H7 (cell line): Measurements from ENCODE around the gene THAP5. TPM values are rescaled to one million over a fixed set of nuclear protein-coding genes. Genes with fewer than 3 reads are reported as not detected.
"Not testable (repeated sequence)": the region's sequence is repeated elsewhere in the genome, so short reads cannot be mapped to it uniquely, and the experiment has no call there.

Experiments used
- DNase-seq: peaks from one replicate; pipeline ENCODE4 v3.0.0; 2012
- H3K27me3 ChIP-seq: 2 replicates; pipeline ENCODE4 v1.6.0; 2011; ENCODE audit warnings: mild to moderate bottlenecking, low read length; ENCODE audit not compliant: control insufficient read depth, insufficient read depth
- H3K36me3 ChIP-seq: replicated peaks from 2 replicates; pipeline ENCODE4 v1.5.1; 2011; ENCODE audit warnings: low read length; ENCODE audit not compliant: control insufficient read depth, insufficient read depth
- H3K4me3 ChIP-seq: 2 replicates; pipeline ENCODE4 v1.5.1; 2011; ENCODE audit warnings: low read depth, mild to moderate bottlenecking, control low read depth, low read length, moderate library complexity; ENCODE audit not compliant: insufficient read depth
- total RNA-seq: library from RNA; depleted of rRNA; stranded (reverse); fragments of >200 nt; shearing (Covaris generic); gene quantifications from 2 replicates; pipeline ENCODE4 v1.2.3, GENCODE V29; 2014

The THAP5 gene
- total RNA-seq, 1 experiment from 2014 or later = 11.9 TPM

DNA sequence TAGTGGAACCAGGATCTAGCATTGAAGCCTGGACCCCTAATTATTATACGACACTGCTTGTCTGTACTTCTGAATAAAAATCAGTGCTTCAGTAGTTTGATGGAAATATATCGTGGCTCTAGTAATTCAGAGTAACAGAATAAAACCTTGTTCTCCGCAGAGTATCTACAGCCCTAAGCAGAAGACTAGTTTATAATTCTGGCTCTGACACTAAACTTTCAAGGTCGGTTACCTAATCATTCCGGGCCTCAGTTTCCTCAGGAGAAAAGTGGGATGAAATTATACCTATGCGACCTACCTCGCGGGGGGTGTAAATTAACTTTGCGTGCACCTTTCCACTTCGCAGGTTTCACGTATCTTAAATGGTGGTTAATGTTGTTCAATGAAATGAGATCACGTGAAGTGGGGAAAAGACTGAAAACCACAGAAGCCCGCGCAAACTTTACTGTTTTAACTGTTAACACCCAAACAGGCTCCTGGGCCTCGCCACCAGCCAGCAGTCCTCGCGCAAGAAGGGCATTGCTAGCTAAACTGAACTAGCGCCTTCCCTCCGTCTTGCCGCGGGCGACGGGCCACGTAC lies 615 bp downstream of the THAP5 start:
- Histone ChIP-seq H3K4me3 (peak overlapping the region; percentile 93), H3K27me3 (no peaks in the 10 kb centered on the region), H3K36me3 (no peaks in the 10 kb centered on the region; the same call in none of the 2 replicates)
- no peak for DNase-seq

- H3K36me3 ChIP-seq = no peaks in the 10 kb centered on the region; the same call in 1 of the 2 replicates
- DNase-seq = no peak
- H3K27me3 ChIP-seq = no peaks in the 10 kb centered on the region
- no peak overlapping the region for H3K4me3 ChIP-seq
Observed at GRCh38 chr7:108565987-108566386, 3.5 kb downstream of the THAP5 start.

- DNase-seq = no peak
Observed at GRCh38 chr7:108561047-108561619, 8.4 kb downstream of the THAP5 start.

DNA sequence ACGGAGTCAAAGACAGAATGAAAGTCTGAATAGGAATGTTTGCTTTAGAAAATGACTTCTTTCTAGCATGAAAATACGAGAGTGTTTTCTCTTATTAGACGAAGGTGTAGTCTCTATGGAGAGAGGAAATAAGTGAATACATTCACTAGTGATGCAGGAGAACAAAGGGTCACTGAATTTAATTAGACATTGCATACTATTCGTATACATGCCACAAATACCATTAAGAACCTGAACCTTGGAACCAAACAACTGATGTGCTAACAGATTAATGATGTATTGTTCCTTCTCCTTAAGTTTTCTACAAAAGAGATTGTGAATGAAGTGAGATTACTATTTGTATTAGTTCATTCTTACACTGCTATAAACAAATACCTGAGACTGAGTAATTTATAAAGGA lies 10.3 kb downstream of the THAP5 start:
- DNase-seq = no peak
- Histone ChIP-seq H3K4me3 (no peak overlapping the region), H3K27me3 (no peaks in the 10 kb centered on the region), H3K36me3 (no peaks in the 10 kb centered on the region; the same call in 1 of the 2 replicates)

More at GRCh38 chr7:108561047-108561619, 8.4 kb downstream of the THAP5 start:
- no peaks in the 10 kb centered on the region for H3K27me3 ChIP-seq
- no peak overlapping the region for H3K4me3 ChIP-seq
- H3K36me3 ChIP-seq = no peaks in the 10 kb centered on the region; the same call in 1 of the 2 replicates

GRCh38 chr7:108557617-108558016 lies 11.9 kb downstream of the THAP5 start:
- Histone ChIP-seq H3K36me3 (no peaks in the 10 kb centered on the region; the same call in 1 of the 2 replicates), H3K4me3 (no peak overlapping the region), H3K27me3 (no peaks in the 10 kb centered on the region)
- DNase-seq = no peak

- H3K36me3 ChIP-seq = no peaks in the 10 kb centered on the region; the same call in 1 of the 2 replicates
- H3K4me3 ChIP-seq = no peak overlapping the region
- H3K27me3 ChIP-seq = no peaks in the 10 kb centered on the region
- no peak for DNase-seq
Observed at GRCh38 chr7:108557191-108557590, 12.3 kb downstream of the THAP5 start.

GRCh38 chr7:108556665-108557064 lies 12.8 kb downstream of the THAP5 start:
- H3K27me3 ChIP-seq, H3K36me3 ChIP-seq, DNase-seq, H3K4me3 ChIP-seq: not testable (repeated sequence)

GRCh38 chr7:108548141-108548896 lies 21.2 kb downstream of the THAP5 start:
- H3K36me3 ChIP-seq, H3K4me3 ChIP-seq, H3K27me3 ChIP-seq, DNase-seq: not testable (repeated sequence)

- no peaks in the 10 kb centered on the region for H3K36me3 ChIP-seq
- no peak for DNase-seq
- no peak overlapping the region for H3K4me3 ChIP-seq
- no peaks in the 10 kb centered on the region for H3K27me3 ChIP-seq
Observed at GRCh38 chr7:108541478-108541877, 28.0 kb downstream of the THAP5 start.

DNA sequence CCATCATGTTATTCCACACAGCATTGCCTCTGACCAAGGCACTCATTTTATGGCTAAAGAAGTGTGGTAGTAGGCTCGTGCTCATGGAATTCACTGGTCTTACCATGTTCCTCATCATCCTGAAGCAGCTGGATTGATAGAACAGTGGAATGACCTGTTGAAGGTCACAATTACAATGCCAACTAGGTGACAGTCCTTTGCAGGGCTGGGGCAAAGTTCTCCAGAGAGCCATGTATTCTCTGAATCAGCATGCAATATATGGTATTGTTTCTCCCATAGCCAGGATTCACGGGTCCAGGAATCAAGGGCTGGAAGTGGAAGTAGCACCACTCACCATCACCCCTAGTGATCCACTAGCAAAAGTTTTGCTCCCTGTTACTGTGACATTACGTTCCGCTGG lies 30.8 kb downstream of the THAP5 start:
- not testable (repeated sequence) for H3K4me3 ChIP-seq, H3K27me3 ChIP-seq, H3K36me3 ChIP-seq, DNase-seq

DNA sequence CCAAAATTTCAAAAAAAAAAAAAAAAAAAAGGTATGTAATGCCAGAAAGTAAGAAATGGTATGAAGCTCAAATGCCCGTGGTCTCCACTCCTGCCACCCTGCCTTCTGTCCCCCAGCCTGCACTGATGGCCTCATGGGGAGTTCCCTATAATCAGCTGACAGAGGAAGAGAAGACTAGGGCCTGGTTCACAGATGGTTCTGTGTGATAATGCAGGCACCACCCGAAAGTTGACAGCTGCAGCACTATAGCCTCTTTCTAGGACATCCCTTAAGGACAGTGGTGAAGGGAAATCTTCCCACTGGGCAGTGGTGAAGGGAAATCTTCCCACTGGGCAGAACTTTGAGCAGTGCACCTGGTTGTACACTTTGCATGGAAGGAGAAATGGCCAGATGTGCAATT lies 31.3 kb downstream of the THAP5 start:
- not testable (repeated sequence) for DNase-seq, H3K4me3 ChIP-seq, H3K36me3 ChIP-seq, H3K27me3 ChIP-seq

GRCh38 chr7:108537229-108537628 lies 32.3 kb downstream of the THAP5 start:
- DNase-seq = no peak
- Histone ChIP-seq H3K27me3 (no peaks in the 10 kb centered on the region), H3K4me3 (no peak overlapping the region), H3K36me3 (no peaks in the 10 kb centered on the region)

DNA sequence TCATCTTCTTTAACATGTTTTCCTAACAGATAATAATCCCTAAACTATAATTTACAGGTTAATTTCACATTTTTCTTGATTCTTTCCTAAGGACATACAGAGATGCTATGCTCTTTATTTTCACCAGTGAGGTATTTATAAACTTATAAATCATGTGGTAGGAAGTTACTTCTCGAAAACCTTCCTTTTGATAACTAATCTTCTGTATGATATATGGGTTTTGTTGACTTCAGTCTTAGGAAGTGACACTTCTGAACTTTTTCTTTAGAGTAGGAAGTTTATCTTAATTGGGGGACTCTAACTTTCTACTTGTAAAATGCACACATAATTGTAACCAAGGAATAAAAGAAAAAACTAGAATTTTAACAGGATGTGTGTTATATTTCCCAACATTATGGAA lies 33.8 kb downstream of the THAP5 start:
- Histone ChIP-seq H3K36me3 (no peaks in the 10 kb centered on the region), H3K4me3 (no peak overlapping the region), H3K27me3 (no peaks in the 10 kb centered on the region)
- DNase-seq = no peak

DNA sequence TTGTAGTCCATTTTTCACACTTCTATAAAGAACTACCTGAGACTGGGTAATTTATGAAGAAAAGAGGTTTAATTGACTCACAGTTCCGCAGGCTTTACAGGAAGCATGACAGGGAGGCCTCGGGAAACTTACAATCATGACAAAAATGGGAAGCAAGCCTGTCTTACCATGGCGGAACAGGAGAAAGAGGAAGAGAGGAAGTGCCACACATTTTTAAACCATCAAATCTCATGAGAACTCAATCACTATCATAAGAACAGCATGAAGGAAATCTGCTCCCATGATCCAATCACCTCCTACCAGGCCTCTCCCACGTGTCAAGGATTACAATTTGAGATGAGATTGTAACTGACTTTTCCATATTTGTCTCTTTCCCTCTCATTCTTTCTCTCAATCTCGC lies 34.2 kb downstream of the THAP5 start:
- Histone ChIP-seq H3K36me3 (no peaks in the 10 kb centered on the region), H3K27me3 (no peaks in the 10 kb centered on the region), H3K4me3 (no peak overlapping the region)
- DNase-seq = no peak

DNA sequence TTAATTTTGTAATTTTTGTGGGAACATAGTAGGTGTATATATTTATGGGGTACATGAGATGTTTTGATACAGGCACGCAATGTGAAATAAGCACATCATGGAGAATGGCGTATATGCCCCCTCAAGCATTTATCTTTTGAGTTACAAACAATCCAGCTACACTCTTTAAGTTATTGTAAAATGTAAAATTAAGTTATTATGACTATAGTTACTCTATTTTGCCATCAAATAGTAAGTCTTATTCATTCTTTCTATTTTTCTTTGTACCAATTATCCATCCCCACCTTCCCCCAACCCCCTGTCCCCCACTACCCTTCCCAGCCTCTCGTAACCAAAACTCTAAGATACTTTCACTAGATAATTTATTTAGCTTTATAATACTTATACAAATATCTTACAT lies 35.8 kb downstream of the THAP5 start:
- no peak for DNase-seq
- no peak overlapping the region for H3K4me3 ChIP-seq
- no peaks in the 10 kb centered on the region for H3K36me3 ChIP-seq
- H3K27me3 ChIP-seq = no peaks in the 10 kb centered on the region
